ENCODE results near the gene COG4.

Gene COG4

GRCh38 chr16:70430667-70431536, 92.5 kb downstream of the COG4 start:
- DNase-seq: no peak
